ENCODE results near the gene AGFG1.

AGFG1 gene

DNA sequence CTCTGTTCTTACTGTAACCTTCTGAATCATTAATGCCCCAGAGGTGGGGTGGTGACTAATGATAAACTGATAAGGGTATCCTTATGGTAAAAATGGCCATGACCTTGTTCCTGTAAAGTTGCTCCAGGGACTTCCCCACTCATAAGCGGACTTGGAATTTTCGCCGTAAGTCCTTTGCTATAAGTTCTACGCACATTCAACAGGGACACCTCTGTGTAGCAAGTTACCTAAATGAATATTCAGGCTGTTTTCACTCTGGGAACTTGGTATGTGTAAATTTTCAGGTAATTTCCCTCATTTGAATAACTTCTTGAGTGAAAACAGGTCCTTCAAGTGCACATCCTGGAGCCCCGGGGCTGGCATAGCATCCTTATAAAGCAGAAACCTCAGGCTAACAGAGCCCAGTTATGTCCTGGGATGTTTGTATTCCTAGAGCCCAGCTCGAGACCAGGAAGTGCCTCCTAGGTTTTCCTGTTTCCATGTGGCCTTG lies 9.4 kb upstream of the AGFG1 start:
- no peak for DNase-seq (ENCODE audit: low read depth in 2 of 2)

DNA sequence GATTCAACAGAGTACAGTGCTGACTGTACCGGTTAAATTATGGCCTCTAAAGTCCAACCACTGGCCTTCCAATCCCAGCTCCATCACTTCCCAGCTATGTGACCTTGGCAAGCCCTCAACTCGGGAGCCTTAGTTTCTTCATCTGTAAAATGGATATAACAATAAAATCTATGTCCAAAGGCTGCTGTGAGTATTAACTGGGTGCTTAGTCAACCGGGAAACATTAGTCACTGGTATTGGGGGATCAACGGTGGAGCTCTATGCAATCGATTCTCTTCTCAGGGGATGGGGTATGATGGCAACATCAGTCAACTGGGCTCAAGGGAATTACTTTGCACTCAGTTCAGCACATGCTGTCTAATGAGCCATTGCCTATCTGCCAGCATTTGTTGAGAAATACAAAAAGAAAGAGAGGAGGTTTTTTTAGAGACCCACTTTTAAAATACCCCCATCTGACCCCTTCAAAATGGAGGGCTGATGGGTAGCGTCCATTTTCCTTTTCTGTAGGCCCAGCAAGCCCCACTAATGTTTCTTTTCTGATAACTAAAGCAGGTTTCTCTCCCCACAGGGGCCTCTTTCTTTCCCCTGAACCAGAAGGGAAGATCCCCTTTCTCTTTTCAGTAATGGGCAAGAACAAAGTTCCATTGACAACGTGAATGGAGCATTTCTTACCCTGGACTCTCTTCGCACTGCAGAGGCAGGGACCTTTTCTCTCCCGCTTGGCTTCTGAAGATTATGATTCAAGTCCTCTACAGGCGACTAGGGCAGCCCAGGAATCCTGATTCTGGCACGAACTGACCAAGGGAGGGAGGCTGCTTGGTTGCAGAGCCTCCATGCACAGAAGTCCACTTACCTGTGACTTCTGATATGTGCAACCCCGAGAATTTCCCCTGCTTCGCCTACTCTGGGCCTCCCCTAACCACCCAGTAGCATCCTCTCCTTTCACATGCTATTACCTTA lies 8.7 kb upstream of the AGFG1 start:
- no peak for DNase-seq (ENCODE audit: low read depth in 2 of 2)

DNA sequence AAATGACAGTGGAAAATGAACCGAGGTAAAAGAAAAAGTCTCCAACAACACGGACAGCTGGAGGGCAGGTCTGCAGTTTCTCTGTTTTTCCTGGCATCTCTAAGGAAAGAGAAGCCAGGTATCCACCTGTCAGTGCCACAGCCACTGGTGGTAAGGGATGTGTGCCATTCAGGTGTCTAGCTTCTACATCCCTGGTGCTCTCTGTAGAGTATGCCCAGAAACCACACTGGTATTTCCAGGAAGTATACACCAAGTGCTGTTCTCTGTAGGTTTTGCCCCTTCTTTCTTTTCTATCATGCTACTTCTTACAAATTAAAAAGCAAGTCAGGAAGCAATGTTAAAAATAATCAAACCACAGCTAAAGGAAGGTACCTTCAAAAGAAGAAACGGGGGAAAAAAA lies 7.6 kb upstream of the AGFG1 start:
- DNase-seq (ENCODE audit: low read depth in 2 of 2) = no peak

DNA sequence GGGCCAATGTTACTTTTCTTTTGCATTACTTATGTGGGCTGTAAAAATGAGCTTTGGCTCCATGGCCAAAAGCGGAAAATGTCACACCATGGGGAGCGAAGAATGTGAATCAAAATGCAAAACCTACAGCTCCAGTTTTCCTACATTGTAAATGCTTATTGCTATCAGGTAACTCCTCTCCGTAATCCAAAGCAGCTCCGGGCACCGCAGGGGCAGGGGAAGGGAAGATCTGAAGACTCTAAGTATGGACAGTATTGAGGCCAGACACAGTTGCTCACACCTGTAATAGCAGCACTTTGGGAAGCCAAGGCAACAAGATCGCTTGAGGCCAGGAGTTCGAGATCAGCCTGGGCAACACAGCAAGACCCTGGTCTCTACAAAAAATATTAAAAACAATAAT lies 7.1 kb upstream of the AGFG1 start:
- DNase-seq (ENCODE audit: low read depth in 2 of 2) = no peak

DNA sequence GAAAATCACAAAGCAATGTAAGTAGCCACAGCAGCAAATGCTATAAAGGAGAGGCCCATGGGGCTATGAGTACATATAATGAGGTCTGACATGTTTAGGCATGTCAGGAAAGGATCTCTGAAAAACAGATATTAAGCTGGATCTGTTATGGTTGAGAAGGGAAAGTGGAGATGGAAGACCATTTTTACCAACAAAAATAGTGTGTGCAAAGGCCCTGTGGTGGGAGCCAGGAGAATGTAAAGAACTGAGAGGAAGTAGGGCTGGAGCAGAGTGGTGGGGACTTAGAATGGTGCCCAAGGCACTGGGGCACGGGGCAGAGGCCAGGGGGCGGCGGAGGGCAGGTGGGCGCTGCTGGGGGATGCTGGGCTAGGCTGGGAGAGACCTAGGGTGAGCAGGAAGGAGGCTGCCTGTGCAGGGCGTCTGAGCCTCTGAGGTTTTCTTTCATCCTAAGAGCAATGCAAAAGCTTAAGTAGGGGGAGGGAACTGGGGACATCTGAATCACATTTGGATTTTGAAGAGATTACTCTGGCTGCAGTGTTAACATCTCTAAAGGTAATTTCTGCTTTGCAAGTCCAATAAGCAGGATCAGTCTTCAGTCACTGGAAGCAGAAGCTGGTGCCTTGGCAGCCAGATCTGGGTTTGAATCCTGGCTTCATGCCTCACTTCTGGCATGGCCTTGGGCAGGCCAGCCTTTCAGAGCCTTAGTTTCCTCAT lies 4.9 kb upstream of the AGFG1 start:
- DNase-seq (ENCODE audit: low read depth in 2 of 2) = no peak

DNA sequence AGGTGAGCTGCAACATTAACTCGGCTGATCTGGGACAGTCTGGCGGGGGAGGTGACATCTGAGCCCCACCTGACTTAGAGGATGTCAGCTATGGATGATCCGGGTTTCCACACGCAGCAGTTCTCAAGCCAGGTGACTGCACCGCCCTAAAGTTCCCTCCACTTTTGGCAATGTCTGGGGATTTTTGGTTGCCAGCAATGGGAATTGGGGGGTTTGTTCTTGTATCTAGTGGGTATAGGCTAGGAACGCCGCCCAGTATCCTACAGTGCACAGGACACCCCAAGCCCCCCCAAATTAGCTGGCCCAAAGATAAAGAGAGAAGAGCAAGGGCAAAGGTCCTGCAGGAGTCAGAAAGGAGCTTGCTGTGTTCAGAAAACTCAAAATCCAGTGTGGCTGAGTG lies 544 bp upstream of the AGFG1 start:
- DNase-seq (ENCODE audit: low read depth in 2 of 2) = no peak

DNA sequence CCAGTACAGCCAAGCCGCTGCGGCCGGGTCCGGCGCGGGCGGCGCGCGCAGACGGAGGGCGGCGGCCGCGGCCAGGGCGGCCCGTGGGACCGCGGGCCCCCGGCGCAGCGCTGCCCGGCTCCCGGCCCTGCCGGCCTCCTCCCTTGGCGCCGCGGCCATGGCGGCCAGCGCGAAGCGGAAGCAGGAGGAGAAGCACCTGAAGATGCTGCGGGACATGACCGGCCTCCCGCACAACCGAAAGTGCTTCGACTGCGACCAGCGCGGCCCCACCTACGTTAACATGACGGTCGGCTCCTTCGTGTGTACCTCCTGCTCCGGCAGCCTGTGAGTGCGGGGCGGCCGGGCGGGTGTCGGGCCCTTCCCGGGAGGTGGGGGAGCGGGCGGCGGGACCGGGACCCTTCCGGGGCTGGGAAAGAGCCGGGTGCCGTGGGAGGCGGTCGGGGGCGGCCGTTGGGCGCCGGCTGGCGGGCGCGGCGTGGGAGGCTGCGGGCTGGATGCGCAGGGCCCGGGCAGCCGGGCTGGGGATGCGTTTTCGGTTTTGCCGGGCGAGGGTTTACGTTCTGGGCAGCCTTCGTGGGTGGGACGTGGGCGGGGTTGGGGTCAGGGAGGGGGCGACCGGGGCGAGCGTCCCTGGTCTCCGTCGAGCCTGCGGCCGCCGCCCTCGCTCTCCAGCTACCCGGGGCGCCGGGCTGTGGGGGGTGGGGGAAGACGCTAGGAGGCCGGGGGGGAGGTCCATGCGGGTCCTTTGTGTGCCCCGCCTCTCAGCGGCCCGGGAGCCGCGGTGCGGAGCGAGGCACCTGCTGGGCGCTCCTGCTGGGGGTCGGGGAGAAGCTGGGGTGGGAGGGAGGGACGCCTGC lies 537 bp downstream of the AGFG1 start:
- peak in 1 of 2 donors; percentile 59 for DNase-seq (ENCODE audit: low read depth in 2 of 2)

DNA sequence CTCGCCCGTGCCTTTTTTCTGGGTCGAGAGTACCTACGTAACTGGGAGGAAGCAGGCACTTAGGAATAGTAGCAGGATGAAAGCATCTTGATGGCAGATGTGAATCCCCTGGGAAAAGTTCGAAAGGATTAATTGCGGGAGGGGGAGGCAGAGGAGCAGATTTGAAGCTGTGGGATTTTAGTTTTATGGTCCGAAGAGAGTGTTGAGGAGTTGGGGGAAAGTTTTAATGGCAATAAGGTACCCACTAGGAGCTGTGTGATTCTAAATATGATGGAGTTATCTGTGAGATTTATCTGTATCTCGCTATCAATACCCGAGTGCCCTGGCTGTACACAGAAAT lies 1.1 kb downstream of the AGFG1 start:
- no peak for DNase-seq (ENCODE audit: low read depth in 2 of 2)

DNA sequence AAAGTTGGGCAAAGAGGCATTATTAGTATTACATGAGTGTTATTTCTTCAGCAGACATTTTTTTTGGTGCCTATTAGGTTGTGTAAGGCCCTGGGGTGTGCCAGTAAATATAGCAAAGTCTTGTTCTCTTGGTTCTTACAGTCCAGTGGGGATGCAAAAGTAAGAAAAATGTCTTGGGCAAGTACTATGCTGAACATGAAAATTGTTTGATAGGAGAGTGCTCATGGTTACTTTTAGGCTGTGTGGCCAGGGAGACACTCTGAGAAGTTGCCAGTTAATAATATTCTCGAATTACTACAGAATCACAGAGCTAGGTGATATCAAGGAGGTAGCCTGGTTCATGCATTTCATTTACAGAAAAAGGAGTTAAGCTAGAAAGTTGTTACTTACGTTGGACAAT lies 1.9 kb downstream of the AGFG1 start:
- no peak for DNase-seq (ENCODE audit: low read depth in 2 of 2)

DNA sequence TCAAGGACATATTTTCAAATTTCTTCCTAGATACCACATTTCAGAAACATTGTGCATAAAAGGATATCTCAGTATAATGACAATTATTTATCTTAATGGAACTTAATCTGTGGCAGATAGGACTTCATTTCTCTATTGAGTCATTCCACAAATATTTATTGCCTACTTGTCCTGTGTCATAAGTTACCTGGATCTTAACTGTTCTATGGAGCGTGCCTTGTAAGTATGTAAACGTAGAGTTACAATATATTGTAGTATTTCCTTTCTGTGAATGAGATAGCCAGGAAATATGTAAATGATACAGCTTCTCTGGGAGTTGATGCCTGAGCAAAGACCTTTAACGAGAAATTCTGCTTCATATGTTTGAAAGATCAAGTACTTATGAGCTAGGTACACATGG lies 2.5 kb downstream of the AGFG1 start:
- no peak for DNase-seq (ENCODE audit: low read depth in 2 of 2)

DNA sequence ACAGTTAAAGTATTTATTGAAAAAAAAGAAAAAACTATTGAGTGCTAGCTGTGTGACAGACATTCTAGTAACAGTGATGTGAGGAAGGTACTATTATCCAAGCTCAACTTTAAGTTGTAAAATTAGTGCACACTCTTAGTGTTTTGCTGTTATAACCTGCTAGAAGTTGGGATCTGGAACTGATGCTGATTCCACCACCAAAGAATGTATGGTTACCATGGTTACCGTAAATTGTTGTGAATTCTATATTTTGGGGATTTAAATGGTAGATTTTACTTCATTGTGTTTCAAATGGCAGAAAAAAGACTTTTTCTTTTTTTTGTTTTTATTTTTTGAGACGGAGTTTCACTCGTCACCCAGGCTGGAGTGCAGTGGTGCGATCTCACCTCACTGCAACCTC lies 5.3 kb downstream of the AGFG1 start:
- DNase-seq (ENCODE audit: low read depth in 2 of 2) = no peak

DNA sequence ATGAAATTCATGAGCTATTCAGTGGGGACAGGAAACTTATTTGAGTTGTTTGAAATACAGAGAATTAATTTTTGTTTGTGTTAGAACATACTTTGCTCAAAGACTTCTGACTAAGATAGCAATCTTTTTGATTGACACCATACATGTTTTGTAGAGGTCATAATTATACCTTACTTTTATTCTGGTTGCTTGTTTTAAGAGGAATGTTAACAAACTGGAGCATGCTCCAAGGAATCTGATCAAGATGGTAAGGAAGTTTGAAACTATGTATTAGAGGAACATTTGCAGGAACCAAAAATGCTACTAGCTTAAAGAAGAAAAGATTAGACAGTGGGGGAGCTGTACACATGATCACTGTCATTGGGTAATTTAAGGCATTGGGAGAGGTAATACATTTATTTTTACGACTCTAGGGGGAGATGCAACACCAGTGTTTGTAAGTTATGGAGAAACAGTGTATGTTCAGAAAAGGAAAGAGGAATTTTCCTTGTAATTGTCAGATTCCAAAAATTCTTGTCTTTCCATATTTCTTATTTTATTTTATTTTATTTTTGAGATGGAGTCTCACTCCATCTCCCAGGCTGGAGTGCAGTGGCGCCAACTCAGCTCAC lies 8.0 kb downstream of the AGFG1 start:
- DNase-seq (ENCODE audit: low read depth in 2 of 2) = no peak

DNA sequence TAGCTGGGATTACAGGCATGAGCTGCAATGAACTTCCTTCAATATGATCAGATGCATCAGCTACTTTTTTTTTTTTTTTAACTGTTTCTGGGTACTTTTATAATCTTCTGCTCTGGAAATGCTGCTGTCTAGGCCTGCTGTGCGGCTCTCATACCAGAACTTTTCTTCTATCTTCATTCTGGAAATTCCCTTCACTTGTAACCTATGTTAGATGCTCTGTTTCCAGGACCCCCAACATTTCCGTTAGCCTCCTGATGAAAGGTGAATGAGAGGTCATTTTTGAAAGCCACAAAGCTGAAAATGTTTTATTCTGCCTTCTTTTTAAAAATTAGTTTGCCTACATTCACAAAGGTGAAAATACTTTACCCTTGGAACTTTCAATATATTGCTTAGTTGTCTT lies 8.6 kb downstream of the AGFG1 start:
- DNase-seq (ENCODE audit: low read depth in 2 of 2) = no peak

DNA sequence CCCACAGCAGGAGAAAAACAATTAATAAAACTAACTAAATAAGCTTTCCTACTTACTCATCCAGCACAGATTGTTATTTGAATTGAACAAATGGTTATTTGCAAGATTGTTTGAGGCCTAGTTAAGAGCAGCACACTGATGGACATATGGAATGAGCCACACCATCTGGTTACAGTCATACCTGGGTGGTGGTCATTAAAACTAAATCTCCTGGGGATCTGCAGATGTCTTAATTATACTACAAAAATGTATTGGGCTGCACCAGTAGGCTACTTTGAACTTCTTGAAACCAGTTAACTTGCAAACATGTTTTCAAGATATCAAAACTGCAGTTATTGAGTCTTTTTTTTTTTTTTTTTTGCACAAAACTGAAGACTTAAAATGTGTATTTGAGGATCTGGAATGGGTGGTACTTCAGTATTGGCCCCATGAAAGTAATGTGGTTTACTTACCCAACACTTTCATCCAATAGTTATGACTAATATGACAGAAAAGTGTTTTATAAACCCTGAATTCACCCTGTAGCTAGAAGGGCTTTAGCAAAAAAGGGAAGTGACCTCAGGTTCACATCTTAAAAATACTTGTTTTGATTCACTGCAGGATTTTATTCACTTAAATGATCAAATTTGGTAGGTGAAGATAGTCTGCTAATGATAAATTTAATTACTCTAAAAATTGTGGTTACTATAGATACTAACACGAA lies 10.8 kb downstream of the AGFG1 start:
- DNase-seq (ENCODE audit: low read depth in 2 of 2) = no peak

DNA sequence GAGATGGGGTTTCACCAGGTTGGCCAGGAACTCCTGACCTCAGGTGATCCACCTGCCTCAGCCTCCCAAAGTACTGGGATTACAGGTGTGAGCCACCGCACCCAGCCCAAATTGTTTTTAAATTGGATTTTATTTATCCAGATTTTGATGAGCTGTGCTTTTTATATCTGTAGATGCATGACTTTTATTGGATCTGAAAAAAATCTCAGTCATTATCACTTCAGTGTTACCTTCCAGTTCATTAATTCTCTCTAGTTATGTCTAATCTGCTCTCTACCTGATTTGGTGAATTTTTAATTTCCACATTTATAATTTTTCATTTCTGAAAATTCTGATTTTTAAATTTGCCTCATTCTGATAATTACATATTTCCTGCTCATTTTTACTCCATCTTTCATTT lies 13.5 kb downstream of the AGFG1 start:
- no peak for DNase-seq (ENCODE audit: low read depth in 2 of 2)

DNA sequence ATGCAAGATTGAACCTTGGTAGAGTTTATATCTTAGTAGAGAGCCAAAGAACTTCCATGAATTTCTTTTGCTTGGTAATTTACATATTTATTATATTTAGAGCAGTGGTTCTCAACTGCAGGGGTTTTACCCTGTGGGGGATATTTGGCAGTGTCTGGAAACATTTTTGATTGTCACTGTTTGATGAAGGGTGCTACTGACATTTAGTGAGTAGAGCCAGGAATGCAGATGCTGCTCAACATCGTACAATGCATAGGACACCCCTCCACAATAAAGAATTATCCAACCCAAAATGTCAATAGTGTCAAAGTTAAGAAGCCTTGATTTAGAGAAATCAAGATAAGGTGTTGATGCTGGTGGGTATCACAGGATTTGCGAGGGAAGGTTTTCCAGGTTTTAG lies 14.7 kb downstream of the AGFG1 start:
- no peak for DNase-seq (ENCODE audit: low read depth in 2 of 2)

DNA sequence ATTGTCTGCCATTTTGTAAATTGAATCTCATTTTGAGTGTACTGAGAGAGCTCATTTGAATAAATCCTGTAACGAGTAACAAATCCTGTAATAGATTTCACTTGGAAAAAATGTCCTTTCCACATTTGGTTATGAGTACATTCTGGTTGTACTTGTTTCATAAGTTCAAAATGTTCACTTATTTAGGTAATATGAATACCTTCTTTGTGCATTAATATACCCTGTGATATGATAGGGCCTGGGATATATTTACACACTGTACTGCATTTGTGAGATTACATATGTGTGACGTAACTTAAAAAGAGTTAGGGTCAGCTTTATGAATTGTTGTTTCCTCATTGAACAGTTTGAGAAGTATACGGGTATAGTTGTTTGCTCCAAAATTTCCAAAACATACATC lies 16.1 kb downstream of the AGFG1 start:
- no peak for DNase-seq (ENCODE audit: low read depth in 2 of 2)

DNA sequence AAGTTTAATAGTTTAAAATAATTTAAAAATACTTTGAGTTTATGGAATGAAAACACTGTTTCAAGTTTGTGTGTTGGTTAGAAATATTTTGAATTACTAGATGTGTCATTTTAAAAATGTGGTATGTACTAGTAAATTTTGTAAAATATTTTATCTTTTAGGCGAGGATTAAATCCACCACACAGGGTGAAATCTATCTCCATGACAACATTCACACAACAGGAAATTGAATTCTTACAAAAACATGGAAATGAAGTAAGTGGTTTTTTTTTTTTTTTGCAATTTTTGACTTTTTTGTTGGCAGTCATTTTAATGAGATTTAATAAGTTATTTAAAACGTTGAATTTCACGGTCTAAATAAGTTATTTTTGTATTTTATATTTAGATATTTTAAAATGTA lies 19.4 kb downstream of the AGFG1 start:
- DNase-seq (ENCODE audit: low read depth in 2 of 2) = no peak

DNA sequence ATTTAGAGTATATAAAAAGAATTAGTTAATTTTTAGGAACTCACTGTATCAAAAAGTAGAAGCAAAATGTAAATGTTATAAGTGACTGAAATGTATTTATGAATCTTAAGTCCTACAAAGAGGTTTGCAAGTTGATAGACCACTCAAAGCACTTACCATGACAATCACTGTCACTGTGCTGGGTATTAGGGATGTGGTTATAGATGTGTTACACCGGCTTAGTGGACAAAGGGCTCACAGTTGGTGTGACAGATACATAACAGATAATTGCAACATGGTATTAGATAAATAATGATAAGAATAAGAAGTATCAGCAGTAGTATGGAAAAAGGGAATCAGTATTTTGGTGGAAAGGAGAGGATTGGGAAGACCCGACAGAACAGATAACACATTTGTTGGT lies 21.6 kb downstream of the AGFG1 start:
- DNase-seq (ENCODE audit: low read depth in 2 of 2) = no peak

DNA sequence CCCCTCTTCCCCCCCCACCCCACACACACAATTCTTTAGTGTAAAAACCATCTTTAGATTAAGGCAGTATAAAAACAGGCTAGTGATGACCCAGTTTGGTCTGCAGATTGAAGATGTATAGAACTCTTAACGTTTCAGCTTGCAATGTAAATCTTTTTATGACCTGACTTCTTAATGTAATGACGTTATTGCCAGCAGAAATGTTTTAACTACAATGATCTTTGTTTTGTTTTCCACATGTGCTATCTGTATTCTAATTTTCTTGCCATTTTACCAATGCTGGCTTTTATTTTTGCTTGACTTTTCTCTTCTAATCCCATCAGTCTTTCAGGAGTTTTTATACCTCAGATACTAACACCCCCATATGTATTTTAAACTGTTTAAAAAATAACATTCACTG lies 25.2 kb downstream of the AGFG1 start:
- DNase-seq (ENCODE audit: low read depth in 2 of 2) = no peak

DNA sequence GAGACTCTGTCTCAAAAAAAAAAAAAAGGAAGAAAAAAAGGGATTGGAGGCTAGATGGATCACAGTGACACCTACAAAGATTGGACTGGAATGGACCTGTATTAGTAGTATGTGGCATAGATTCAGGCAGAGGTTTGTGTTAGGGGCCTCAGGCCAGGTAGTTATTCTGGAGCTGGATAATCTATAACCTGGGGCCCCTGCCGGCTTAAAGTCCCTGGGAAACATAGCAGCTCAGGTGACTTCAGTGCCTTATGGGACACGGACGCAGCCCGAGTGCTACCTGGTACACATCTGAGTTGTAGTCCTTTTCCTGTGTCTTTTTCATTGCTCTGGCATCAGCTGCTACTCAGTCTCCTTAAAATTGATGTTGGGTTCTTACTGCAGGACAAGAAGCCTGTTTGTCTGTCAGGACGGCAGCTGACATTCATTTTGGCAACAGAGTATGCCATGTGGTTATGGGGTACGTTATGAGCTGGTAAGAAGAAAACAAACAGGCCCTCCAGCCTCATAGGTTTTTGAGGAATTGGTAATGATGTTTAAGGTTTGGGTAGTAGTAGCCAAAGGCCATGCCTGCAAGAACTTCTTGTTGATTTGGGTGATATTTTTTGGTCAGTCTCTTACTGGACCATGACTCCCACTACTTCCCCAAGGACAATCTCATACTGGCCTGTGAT lies 27.8 kb downstream of the AGFG1 start:
- DNase-seq (ENCODE audit: low read depth in 2 of 2) = no peak

Measured in stimulated activated CD8-positive, alpha-beta memory T cell treated with anti-CD3 and anti-CD28 coated beads, Interleukin-7, amount 100 ng/mL, for 4 hours (primary cell).